GM12891 (cell line): ENCODE measurements around the gene FNTB.

Source experiments
- POLR2A ChIP-seq: IDR thresholded peaks from 2 replicates; pipeline ENCODE4 v1.6.1; 2011; ENCODE audit warnings: low read depth, low read length, control low read depth
- SPI1 ChIP-seq: IDR thresholded peaks from 2 replicates; pipeline ENCODE4 v1.6.1; 2011; ENCODE audit warnings: low read depth, low read length, control low read depth

DNA sequence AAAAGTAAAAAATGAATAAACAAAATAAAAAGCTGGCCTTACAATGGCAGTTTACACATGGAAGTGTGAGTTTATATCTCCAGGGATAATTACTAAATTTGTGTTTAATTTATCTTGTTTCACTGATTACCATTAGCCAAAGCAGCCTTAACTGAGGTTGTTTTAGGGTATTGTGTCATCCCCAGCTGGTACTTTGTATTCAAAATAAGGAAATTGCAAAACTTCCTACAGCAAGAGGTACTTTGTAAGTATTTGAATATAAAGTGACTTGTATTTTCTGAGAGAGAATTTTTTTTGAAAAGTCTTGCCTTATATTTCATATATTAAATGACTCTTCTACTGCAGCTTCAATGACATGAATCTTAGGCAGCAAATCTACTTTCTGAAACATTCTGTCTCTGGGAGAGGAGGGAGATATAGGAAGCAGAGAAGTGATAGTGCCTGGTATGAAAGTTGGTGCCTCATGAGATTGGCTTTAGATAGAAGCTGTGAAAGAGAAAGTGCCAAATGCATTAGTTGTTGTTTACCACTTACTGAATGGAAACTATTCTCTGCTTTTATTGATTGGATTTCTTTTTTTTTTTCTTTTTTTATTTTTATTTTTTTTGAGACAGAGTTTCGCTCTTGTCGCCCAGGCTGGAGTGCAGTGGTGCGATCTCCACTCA lies 6.7 kb downstream of the FNTB start:
- TF ChIP-seq POLR2A (no peak), SPI1 (no peak)
